HG03521 (cell line): Measurements from ENCODE around the gene NEK11.

ENCODE experiments used
- ATAC-seq: cut with Tn5 transposase; IDR thresholded peaks from one replicate; pipeline ENCODE4 v1.9.1; 2021; ENCODE audit warnings: mild to moderate bottlenecking, moderate library complexity; ENCODE audit not compliant: unreplicated experiment

The NEK11 gene

GRCh38 chr3:131125684-131126083 lies 99.0 kb downstream of the NEK11 start:
- ATAC-seq: no peak

- no peak for ATAC-seq
These were observed 114.2 kb downstream of the NEK11 start for GRCh38 chr3:131140891-131141290.

GRCh38 chr3:131141770-131142169 lies 115.1 kb downstream of the NEK11 start:
- no peak for ATAC-seq

- ATAC-seq: no peak
These were observed 115.9 kb downstream of the NEK11 start for GRCh38 chr3:131142580-131142979.

GRCh38 chr3:131143802-131144201 lies 117.1 kb downstream of the NEK11 start:
- no peak for ATAC-seq

- ATAC-seq: no peak
These were observed 120.9 kb downstream of the NEK11 start for GRCh38 chr3:131147534-131147933.

GRCh38 chr3:131158434-131158833 lies 131.8 kb downstream of the NEK11 start:
- no peak for ATAC-seq

- ATAC-seq: no peak
These were observed 135.8 kb downstream of the NEK11 start for GRCh38 chr3:131162516-131162915.

- no peak for ATAC-seq
These were observed 141.2 kb downstream of the NEK11 start for GRCh38 chr3:131167867-131168266.

- no peak for ATAC-seq
These were observed 142.7 kb downstream of the NEK11 start for GRCh38 chr3:131169331-131169730.

GRCh38 chr3:131172502-131173200 lies 146.0 kb downstream of the NEK11 start:
- no peak for ATAC-seq

GRCh38 chr3:131174752-131175151 lies 148.1 kb downstream of the NEK11 start:
- peak; percentile 97 for ATAC-seq

GRCh38 chr3:131178710-131179375 lies 152.2 kb downstream of the NEK11 start:
- ATAC-seq: no peak

- ATAC-seq: no peak
These were observed 166.0 kb downstream of the NEK11 start for GRCh38 chr3:131192701-131193100.

- no peak for ATAC-seq
These were observed 167.1 kb downstream of the NEK11 start for GRCh38 chr3:131193641-131194238.

- no peak for ATAC-seq
These were observed 168.1 kb downstream of the NEK11 start for GRCh38 chr3:131194816-131195215.

- ATAC-seq: no peak
These were observed 174.0 kb downstream of the NEK11 start for GRCh38 chr3:131200636-131201199.

GRCh38 chr3:131216330-131216729 lies 189.7 kb downstream of the NEK11 start:
- ATAC-seq: no peak

GRCh38 chr3:131216801-131217200 lies 190.1 kb downstream of the NEK11 start:
- no peak for ATAC-seq

GRCh38 chr3:131217296-131217741 lies 190.6 kb downstream of the NEK11 start:
- no peak for ATAC-seq

GRCh38 chr3:131218196-131218595 lies 191.5 kb downstream of the NEK11 start:
- ATAC-seq: no peak

- no peak for ATAC-seq
These were observed 195.1 kb downstream of the NEK11 start for GRCh38 chr3:131221731-131222130.
